Pancreas (tissue), 10 donors: ENCODE measurements around the gene C20orf173. TPM values are rescaled to one million over a fixed set of nuclear protein-coding genes. Genes with fewer than 3 reads are reported as not detected.

Experiments
- ATAC-seq, 4 donors: fragments of 200-7000 bp; cut with Tn5 transposase; one replicate each; pipeline versions ENCODE4 v1.8.0 to v1.9.1; 2020; ENCODE audit warnings: mild to moderate bottlenecking in 4 of 4, moderate library complexity in 4 of 4
- DNase-seq, 6 donors: peaks; one replicate each; pipeline ENCODE4 v3.0.0-alpha.2; 2020
- FAIRE-seq: peaks from 2 replicates; lab custom pipeline; 2012; peaks lifted over from hg19 to GRCh38; lab: Jason Lieb, UNC
- H3K27ac ChIP-seq, 4 donors: fragments of 200-600 bp; sonication (generic); 1 replicate in 3 of 4; 2 replicates in 1 of 4; pipeline versions ENCODE4 v1.5.0 to v1.8.0; 2020
- H3K27me3 ChIP-seq, 4 donors: fragments of 200-600 bp; one replicate each; pipeline ENCODE4 v1.8.0; 2021
- H3K36me3 ChIP-seq, 3 donors: fragments of 200-600 bp; sonication (generic) in 1 of 3; one replicate each; pipeline versions ENCODE4 v1.5.0 to v1.8.0; 2020 to 2021
- H3K4me1 ChIP-seq, 3 donors: fragments of 200-600 bp; one replicate each; pipeline ENCODE4 v1.8.0; 2021
- H3K4me3 ChIP-seq, 4 donors: fragments of 200-600 bp; sonication (generic) in 2 of 4; one replicate each; pipeline versions ENCODE4 v1.5.0 to v1.8.0; 2020 to 2021
- H3K9me3 ChIP-seq, 4 donors: fragments of 200-600 bp; one replicate each; pipeline ENCODE4 v1.8.0; 2021
- CTCF ChIP-seq, 4 donors: fragments of 200-600 bp; sonication (generic) in 3 of 4; IDR thresholded peaks; one replicate each; pipeline versions ENCODE4 v1.5.0 to v1.8.0; 2021; ENCODE audit warnings: antibody characterized with exemption in 4 of 4
- WGBS, 2 donors: extraction: QIAGEN DNeasy Blood & Tissue Kit; methylation state at CpG; one replicate each; pipeline ENCODE4 v1.1.7; 2013; 5-methylcytosine and 5-hydroxymethylcytosine counted together
- intact Hi-C, 3 donors: fragments of 100-400 bp; cut with DNase I; formaldehyde crosslinking; loops; one replicate each; pipeline versions ENCODE4 v1.11.1 to v1.14.2; 2022
- polyA plus RNA-seq, 2 donors: library from polyadenylated mRNA; stranded (reverse); fragments of 200-250 nt; gene quantifications; one replicate each; pipeline ENCODE4 v1.2.3, GENCODE V29; 2013
- total RNA-seq, 6 donors: library from RNA; stranded (reverse); fragmentation: NEBNext Ultra II Directional in 4 of 6; extraction: Animal tissue kit (Norgen Biotek cat#: 25700) in 4 of 6; gene quantifications; one replicate each; pipeline versions ENCODE4 v1.2.1 to v1.2.4, GENCODE V29; 2021 to 2023
- donor health status: healthy with polysubstance abuse.
- donor health status: DM: no; HTN: no; CAD: no; lungs with moderate emphysema.
- donor health status: DM: no; HTN: no; CAD: no.
- donor health status: control.
- donor health status: control.
- donor health status: Bipolar disorder and iron deficiency.
- donor health status: DM: yes; HTN: yes; CAD: no.
- donor health status: DM: no; HTN: no; CAD: no.
- donor health status: DM: no; HTN: no; CAD: no.
- donor health status: DM: yes; HTN: yes; CAD: no.

C20orf173 gene
- total and polyA plus RNA-seq, 8 donors: not detected

- no peaks in the 10 kb centered on the region for H3K9me3 ChIP-seq
- no peak for TF ChIP-seq CTCF (IDR thresholded peaks at IDR 0.05)
- H3K27ac ChIP-seq: no peak overlapping the region
- DNase-seq (peak in 1 of 6 donors; percentile 44), FAIRE-seq (no peak), ATAC-seq (no peak)
- H3K4me3 ChIP-seq: no peak overlapping the region
- 94 to 95% methylated on average over 15 to 16 of the region's 16 CpGs for WGBS, 2 donors
- intact Hi-C loops: no loop called here
- peaks cover 0 to 25% (median 0%) of the 10 kb centered on the region in 3 donors for H3K36me3 ChIP-seq
- H3K4me1 ChIP-seq: peaks cover 0 to 8% (median 0%) of the 10 kb centered on the region in 3 donors
- H3K27me3 ChIP-seq: no peaks in the 10 kb centered on the region
Observed at GRCh38 chr20:35544436-35544835, 15.0 kb upstream of the C20orf173 start.

- Histone ChIP-seq H3K27ac (no peak overlapping the region), H3K9me3 (no peaks in the 10 kb centered on the region)
Observed at GRCh38 chr20:35542990-35543389, 13.5 kb upstream of the C20orf173 start.

GRCh38 chr20:35541783-35542662, 12.6 kb upstream of the C20orf173 start, which contains the start of gene ERGIC3:
TSS of gene ERGIC3 (plus strand) at chr20:35542078. CDS start at chr20:35542098, 20 bp downstream.
- 5% methylated on average over 50 to 57 of the region's 57 CpGs for WGBS, 2 donors
- intact Hi-C loops: no loop called here
- peak; percentile 37 for FAIRE-seq
- peak; percentile 96 to 99 (median 98) for DNase-seq
- no peak for TF ChIP-seq CTCF (IDR thresholded peaks at IDR 0.05)
- peaks cover 0 to 1% (median 0%) of the 10 kb centered on the region in 3 donors for H3K36me3 ChIP-seq
- H3K9me3 ChIP-seq: no peaks in the 10 kb centered on the region
- peak within 1 kb of the TSS; percentile 78 to 96 (median 91) for H3K4me3 ChIP-seq
- H3K4me1 ChIP-seq: peaks cover 0 to 8% (median 0%) of the 10 kb centered on the region in 3 donors
- peak; percentile 100 for ATAC-seq
- no peaks in the 10 kb centered on the region for H3K27me3 ChIP-seq
- H3K27ac ChIP-seq: peak within 1 kb of the TSS; percentile 68 to 79 (median 76)

More at GRCh38 chr20:35542990-35543389, 13.5 kb upstream of the C20orf173 start:
- Histone ChIP-seq H3K4me3 (no peak overlapping the region), H3K27me3 (no peaks in the 10 kb centered on the region), H3K4me1 (peaks cover 0 to 8% (median 0%) of the 10 kb centered on the region in 3 donors), H3K36me3 (peaks cover 0 to 11% (median 0%) of the 10 kb centered on the region in 3 donors)
- intact Hi-C loops: no loop called here
- no peak for FAIRE-seq
- WGBS, 2 donors: 88 to 92% methylated on average over 1 of the region's 1 CpG
- no peak for TF ChIP-seq CTCF (IDR thresholded peaks at IDR 0.05)
- DNase-seq: no peak
- ATAC-seq: no peak

GRCh38 chr20:35541118-35541782, 11.8 kb upstream of the C20orf173 start:
- Histone ChIP-seq H3K4me1 (peaks cover 0 to 8% (median 0%) of the 10 kb centered on the region in 3 donors), H3K27me3 (no peaks in the 10 kb centered on the region), H3K27ac (peak overlapping the region in 1 of 4 donors; percentile 79), H3K36me3 (no peaks in the 10 kb centered on the region), H3K4me3 (peak overlapping the region; percentile 78 to 96 (median 91)), H3K9me3 (no peaks in the 10 kb centered on the region)
- intact Hi-C loops: no loop called here
- ATAC-seq (no peak), DNase-seq (no peak), FAIRE-seq (no peak)
- TF ChIP-seq CTCF (IDR thresholded peaks at IDR 0.05): no peak
- 21 to 24% methylated on average over 13 of the region's 13 CpGs for WGBS, 2 donors
